ENCODE data around the gene LRRTM4. TPM values are rescaled to one million over a fixed set of nuclear protein-coding genes. Genes with fewer than 3 reads are reported as not detected.

Gene LRRTM4
- total RNA-seq = 89.5 TPM

GRCh38 chr2:77521931-77522470 is at the start of gene LRRTM4:
Gene LRRTM4 (minus strand): TSS chr2:77522376.

Small RNA genes lying within 50 kb of the gene (small RNA-seq; reads per million reads assigned to genes)
- gene RNA5SP98 (ENCODE audit: low replicate concordance) = not detected

Data from parietal lobe (tissue), 2 donors.